Hematopoietic multipotent progenitor cell treated with erythropoietin and hydrocortisone succinate and interleukin-3 and kit ligand, for 15 days (in vitro differentiated cells): ENCODE data around the gene MRGPRD.
"Not testable (repeated sequence)": the region's sequence is repeated elsewhere in the genome, so short reads cannot be mapped to it uniquely, and the experiment has no call there.

Experiments used
- DNase-seq: peaks from one replicate; pipeline ENCODE4 v3.0.0-alpha.2; 2015; ENCODE audit warnings: low spot score

MRGPRD gene

GRCh38 chr11:69005631-69006368, 25.0 kb upstream of the MRGPRD start:
- no peak for DNase-seq

DNA sequence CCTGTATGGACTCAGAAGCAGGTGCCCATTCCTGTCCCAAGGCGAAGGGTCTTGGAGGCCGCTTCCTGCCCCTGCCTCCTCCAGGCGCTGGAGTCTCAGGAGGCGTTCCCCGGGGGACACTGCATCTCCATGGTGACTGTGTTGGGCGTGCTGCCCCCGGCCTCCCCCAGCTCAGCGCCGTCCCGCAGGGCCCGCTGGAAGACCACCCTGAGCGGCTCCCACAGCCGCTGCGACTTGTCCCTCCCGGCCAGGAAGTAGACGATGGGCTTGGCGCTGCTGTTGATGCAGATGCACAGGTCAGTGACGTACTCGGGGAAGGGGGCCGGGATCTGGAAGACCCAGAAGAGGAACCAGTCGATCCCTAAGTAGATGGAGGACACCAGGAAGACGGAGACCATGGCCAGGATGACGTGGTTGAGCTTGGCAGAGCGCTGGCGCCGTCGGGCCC, 24.4 kb upstream of the MRGPRD start:
- no peak for DNase-seq

DNA sequence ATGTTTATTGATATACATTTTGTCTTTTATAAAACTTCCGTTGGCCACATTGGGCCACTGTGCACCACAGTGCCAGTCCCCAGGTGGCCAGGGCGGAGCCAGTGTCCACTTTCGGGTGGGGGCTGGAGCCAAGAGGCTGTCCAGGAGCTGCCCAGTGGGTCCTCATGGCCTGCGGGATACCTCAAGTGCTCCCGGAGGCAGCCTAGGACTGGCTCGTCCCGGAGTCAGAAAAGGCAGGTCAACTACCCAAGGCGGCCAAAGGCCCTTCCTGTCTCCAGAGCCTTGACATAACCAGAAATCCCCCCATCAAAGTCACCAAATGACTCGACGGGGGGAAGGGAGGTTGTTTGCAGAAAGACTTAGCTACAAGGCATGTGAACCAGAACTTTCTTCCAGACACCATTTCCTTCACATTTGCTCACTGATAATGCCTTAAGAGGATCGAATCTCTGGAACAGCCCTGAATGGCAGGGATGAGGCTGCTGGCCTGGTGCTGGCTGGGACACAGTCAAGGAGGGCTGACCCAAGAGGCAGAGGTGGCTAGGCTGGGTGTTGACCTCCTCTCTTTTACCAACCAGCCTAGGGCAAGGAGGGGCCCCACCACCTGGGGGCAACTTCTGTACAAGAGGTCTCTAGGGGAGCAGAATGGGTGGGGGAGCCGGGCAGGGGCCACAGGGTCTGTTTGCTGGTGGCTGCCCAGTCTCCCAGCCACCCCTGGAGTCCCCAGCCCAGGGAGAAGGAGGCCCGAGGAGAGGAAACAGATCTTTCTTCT, 23.8 kb upstream of the MRGPRD start:
- DNase-seq: no peak

GRCh38 chr11:69003866-69004367, 23.1 kb upstream of the MRGPRD start:
- DNase-seq: no peak

DNA sequence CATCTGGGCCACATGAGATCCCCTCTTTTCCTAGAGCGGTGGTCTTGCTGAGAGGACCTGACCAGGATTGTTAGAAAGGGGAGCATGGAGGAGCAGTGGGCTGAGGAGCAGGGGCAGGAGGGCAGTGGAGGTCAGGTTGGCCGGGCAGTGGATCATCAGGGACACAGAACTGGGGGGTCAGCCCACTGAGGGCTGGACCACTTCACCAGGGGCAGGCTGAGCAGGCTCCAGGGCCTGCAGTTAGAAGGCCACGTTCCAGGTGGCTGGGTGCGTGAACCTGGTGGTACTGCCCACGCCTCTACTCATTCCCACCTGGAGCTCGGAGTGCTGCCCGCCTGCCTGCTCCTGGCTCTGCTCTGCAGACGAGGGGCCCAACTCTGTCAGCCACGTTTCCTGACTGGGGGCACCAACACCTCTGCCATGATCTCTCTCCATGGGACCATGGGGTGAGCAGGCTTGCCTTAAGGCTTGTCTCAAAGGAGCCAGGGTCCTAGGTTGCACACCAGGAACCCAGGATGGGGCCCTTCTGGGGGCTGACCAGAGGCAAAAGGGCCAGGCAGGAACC, 22.6 kb upstream of the MRGPRD start:
- DNase-seq: no peak

DNA sequence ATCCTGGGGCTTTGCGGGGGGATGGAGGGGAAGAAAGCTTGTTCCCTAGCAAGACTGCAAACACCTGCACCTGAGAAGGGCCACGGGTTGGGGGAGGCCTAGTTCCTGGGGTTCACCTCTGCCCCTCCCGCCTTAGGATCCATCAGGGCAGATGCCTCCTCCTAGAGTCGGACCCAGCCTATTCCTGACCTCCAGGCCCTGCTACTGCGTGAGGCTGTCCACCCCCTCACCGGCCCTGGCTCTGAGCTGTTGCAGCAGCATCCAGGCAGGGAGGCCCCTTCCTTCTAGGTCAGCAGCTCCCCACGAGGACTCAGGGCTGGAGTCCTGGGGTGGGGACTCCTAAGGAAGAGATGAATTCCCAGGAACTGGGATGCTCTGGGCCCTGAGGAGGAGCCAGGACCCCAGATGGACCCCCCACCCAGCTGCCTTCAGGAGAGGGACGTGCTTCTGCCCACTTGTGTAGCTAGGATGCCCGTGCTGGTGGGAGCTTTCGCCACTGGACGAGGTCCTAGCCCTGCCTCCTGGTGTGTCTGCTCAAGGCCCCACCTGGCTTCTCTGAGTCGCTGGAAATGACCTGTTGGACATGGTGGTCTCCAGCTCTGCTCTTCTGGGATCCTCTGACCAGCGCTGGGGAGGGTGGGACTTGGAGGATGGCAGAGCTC, 21.9 kb upstream of the MRGPRD start:
- no peak for DNase-seq

GRCh38 chr11:69002110-69002569, 21.4 kb upstream of the MRGPRD start:
- DNase-seq: no peak

DNA sequence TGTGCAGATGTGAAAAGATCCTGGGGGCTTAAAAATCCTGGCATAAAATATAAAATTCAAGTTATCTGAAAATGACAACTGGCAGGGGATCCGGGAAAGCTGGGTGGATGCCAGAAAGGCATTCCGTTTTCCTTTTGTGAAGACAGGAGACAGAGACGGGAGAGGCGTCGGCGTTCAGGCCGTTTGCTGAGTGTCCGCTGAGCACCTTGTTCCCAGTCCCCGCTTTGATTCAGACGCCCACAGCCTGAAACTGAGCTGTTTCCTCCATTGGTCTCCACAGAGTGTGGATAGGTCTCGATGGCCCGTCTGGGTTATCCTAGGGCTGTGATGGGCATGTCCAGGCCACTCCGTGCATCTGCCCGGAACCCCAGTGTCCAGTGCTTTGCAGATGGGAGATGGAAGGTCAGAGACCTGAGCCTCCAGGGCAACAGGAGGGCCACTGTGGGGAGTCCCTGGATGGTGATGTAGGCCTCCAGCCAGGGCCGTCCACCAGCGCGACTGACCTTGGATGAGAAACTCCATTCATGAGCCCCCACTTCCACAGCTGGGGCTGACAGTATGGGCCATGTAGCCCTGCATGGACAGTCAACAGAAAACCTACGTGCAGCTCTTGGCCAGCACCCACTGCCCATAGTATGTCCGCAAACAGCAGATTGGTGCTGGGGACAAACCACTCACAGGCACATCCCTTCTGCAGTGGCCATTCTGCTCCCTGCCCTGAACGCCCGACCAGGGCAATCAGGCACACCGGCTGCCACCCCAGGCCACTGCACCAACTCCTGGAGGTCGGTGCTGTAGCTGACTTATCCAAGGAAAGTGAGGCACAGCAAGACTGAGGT, 20.7 kb upstream of the MRGPRD start:
- DNase-seq: no peak

DNA sequence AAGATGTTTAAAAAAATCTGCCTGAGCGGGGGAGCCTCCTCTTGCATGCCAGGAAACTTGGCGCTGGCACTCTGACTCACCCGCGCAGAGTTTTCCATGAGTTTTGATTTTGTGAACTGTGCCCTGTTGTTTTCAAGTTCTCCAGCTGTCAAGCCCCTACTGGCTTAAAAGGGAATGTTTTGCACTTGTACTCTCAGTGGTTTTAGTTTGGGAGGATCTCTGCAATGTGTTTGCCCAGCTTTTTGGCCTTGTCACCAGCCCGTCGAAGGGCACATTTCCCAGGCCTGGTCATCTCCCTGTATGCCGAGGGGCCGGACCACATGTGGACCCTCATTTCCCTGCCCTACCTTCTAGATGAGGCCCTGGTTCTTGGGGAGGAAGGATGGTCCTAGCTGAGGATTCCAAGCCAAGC, 20.1 kb upstream of the MRGPRD start:
- DNase-seq: no peak

DNA sequence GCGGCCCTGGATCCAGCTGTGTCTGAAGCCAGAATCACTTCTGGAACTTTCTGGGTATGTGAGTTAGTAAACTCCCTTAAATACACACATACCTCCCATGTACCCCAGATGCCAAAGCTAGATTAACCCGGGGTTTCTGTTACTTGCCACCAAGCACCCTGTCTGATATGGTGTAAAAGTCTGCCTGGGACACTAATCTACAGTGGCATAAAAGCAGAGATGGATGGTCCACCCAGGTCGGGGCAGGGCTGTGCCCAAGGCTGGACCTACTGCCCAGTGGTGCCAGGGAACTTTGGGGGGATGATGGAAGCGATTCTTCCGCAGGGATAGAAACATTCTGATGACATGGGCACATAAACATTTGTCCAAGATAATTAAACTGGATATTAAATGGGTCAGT, 19.6 kb upstream of the MRGPRD start:
- no peak for DNase-seq

- not testable (repeated sequence) for DNase-seq
These were observed 19.1 kb upstream of the MRGPRD start for GRCh38 chr11:68999748-69000355.

DNA sequence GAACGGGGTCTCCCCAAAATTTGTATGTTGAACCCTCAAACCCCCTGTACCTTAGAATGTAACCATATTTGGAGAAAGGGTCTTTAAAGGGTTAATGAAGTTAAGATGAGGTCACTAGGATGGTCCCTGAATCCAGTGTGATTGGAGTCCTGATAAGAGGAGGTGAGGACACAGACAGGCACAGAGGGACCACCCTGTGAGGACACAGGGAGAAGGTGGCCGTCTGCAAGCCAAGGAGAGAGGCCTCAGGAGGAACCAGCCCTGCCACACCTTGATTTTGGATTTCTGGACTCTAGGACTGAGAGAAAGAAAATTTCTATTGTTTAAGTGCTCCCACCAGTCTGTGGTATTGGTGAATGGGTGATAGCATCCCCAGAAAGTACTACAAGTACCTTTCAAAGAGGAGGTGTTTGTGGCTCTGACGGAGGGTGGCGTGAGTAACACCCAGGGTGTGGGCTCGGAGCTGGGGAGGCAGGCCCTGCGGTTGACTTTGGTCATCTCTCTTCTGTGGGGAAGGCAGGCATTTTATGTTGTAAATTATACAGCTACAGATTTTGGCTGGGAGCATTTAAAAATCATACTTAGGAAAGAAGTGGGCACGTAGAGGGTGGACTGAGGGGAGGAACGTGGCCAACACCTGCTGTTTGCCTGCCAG, 18.4 kb upstream of the MRGPRD start:
- DNase-seq: no peak

DNA sequence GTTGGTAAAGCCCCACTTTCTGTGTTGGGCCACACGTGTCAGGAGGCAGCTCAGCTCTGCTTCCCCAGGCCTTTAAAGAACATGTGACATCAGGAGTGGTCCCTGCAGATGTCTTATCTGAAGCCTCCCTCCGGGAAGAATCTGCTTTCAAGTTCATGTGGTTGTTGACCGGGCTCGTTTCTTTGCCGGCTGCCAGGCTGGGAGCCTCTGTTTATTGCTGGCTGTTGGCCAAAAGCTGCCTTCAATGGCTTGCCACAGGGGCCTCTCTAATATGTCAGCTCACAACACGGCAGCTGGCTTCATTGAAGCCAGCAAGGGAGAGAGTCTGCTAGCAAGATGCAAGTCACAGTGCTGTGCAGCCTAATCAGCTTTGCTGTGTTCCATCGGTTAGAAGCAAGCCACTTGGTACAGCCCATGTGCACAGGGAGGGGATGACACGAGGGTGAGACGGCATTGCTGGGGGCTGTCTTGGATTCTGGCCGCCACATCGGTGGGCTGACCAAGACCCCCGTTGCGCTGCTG, 17.7 kb upstream of the MRGPRD start:
- peak; percentile 32 for DNase-seq

DNA sequence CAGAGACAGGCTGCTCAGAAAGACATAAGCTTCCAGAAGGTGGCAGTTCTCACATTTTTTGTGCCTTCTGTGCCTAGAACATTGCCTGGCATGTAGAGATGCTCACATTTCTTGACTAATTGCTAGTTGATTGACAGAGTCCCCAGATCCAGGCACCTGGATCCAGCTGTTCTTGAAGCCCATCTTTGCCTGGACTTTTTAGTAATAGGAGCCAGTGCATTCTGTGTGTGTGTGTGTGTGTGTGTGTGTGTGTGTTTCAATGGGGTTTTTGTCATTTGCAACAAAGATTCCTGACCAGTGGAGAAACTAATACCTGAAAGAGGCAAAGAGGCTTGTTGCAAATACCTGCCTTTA, 17.2 kb upstream of the MRGPRD start:
- no peak for DNase-seq

- no peak for DNase-seq
These were observed 16.6 kb upstream of the MRGPRD start for GRCh38 chr11:68997124-68997994.

DNA sequence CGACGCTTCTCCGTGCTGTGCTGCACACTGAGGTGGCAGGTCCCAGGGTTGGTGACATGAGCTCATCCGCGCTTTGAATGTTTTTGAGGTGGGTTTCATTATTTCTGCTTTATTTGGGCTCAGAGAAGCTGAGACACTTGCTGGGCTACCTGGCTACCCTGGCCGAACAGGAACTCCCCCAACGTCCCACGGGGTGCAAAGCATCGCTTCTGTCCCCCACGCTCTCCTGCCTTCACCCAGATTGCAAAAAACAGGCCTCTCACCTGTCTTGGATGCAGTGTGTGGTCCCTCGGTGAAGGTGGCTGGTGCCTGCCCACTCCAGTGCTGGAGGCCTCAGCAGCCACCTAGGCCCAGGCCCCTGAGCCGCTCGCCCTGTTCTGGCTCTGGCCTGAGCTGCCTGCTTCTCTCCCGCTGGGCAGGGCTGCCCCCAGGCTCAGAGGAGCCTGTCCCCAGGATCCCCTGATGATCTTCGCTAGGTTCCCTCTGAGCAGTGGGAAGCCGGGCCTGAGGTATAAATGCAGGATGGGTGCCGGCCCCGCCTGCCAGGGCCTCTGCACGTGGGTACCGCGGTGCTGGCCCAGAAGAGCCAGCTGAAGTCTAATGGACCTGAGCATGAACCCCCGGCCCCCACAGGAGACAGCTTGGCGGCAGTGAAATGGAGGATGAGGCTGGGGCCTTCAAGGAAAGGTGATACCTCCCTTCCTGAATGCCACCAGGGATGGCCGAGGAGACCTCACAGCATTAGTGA, 15.8 kb upstream of the MRGPRD start:
- no peak for DNase-seq

- no peak for DNase-seq
These were observed 14.1 kb upstream of the MRGPRD start for GRCh38 chr11:68994894-68995285.

DNA sequence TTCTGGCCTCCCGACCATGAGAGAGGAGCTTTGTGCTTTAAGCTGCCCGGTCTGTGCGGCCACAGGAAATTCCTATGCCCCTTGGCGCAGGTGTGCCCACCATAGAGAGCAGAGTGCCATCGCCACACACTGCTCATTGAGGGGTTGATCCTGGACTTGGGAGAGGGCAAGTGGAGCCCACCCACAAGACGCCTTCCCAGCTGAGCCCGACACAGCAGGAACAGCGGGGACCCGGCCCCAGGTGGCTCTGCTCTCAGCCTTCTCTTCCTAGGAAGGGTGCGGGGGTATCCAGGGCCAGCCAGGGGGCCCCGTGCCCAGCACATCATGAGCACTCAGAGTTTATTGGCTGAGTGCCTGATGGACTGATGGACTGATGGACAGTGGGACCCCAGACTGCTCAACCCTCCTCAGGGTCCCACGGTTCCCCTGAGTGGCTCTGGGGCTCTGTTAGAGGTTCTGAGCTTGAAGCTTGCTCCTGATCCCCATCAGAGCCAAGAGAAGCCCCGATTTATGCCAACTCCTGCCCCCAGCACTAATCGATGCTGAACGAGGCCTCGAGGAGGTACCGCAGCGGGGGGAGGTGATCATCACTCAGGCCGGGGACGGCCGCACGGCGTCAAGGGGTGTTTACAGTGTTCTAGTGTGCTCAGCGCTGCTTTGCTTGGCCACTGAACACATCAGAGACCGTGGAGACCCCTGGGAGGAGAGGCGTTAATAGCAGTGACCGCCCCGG, 13.5 kb upstream of the MRGPRD start:
- DNase-seq: no peak
